ENCODE measurements around the gene CASZ1. TPM values are rescaled to one million over a fixed set of nuclear protein-coding genes. Genes with fewer than 3 reads are reported as not detected.

Gene CASZ1
- total RNA-seq, 1 donor from 2014 or later: 4.0 TPM

DNA sequence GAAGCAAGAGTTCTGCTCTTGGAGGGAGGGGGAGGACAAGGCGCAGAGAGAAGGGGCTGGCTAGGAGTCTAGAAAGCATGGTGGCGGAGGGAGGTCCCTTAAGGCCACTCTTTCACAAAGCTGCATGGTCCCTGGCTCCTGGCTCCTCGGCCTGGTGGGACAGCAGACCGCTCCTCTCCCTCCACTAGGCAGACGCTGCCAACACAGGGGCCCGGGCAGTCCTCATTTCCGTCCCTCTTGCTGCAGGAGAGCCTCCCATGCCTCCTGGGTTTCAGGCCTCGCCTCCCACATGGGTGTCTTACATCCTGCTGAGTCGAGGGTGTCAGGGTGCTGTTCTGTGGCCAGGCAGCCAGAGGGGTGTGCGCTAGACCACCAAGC lies 108.0 kb downstream of the CASZ1 start:
- Histone ChIP-seq H2AFZ (ENCODE audit: low read depth, low read length) (no peak overlapping the region), H3K9ac (ENCODE audit: low read length) (no peak overlapping the region), H3K4me2 (ENCODE audit: low read length) (no peak overlapping the region), H3K36me3 (ENCODE audit: insufficient read depth, low read length) (no peaks in the 10 kb centered on the region), H3K79me2 (ENCODE audit: insufficient read depth, low read length) (no peaks in the 10 kb centered on the region), H3K27me3 (ENCODE audit: insufficient read depth, low read length) (no peaks in the 10 kb centered on the region), H4K20me1 (ENCODE audit: insufficient read depth, low read length) (no peaks in the 10 kb centered on the region), H3K4me3 (ENCODE audit: insufficient read depth, low read depth, low read length) (no peak overlapping the region), H3K27ac (ENCODE audit: low read depth, low read length) (no peak overlapping the region), H3K4me1 (ENCODE audit: insufficient read depth, low read length) (peaks cover 8% of the 10 kb centered on the region), H3K9me3 (ENCODE audit: insufficient read depth, low read depth, low read length) (no peaks in the 10 kb centered on the region)
- no peaks in the 10 kb centered on the region for H3K9me3 Mint-ChIP-seq (ENCODE audit: unreplicated experiment)
- H3K27ac Mint-ChIP-seq (ENCODE audit: unreplicated experiment): no peak overlapping the region
- DNase-seq (ENCODE audit: low read depth) (no peak), FAIRE-seq (no peak)
- H3K4me3 Mint-ChIP-seq (ENCODE audit: unreplicated experiment): no peak overlapping the region
- H3K36me3 Mint-ChIP-seq (ENCODE audit: low read depth, unreplicated experiment): peaks cover 3% of the 10 kb centered on the region
- H3K27me3 Mint-ChIP-seq (ENCODE audit: low read depth, unreplicated experiment): peaks cover 30% of the 10 kb centered on the region
- no peak for TF ChIP-seq EZH2 (IDR thresholded peaks at IDR 0.05; ENCODE audit: insufficient read depth, low read length)
- TF ChIP-seq, protein P1, sequence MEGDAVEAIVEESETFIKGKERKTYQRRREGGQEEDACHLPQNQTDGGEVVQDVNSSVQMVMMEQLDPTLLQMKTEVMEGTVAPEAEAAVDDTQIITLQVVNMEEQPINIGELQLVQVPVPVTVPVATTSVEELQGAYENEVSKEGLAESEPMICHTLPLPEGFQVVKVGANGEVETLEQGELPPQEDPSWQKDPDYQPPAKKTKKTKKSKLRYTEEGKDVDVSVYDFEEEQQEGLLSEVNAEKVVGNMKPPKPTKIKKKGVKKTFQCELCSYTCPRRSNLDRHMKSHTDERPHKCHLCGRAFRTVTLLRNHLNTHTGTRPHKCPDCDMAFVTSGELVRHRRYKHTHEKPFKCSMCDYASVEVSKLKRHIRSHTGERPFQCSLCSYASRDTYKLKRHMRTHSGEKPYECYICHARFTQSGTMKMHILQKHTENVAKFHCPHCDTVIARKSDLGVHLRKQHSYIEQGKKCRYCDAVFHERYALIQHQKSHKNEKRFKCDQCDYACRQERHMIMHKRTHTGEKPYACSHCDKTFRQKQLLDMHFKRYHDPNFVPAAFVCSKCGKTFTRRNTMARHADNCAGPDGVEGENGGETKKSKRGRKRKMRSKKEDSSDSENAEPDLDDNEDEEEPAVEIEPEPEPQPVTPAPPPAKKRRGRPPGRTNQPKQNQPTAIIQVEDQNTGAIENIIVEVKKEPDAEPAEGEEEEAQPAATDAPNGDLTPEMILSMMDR (IDR thresholded peaks at IDR 0.05; ENCODE audit: insufficient read depth, low read depth, low read length): no peak
- H3K4me1 Mint-ChIP-seq (ENCODE audit: low read depth, unreplicated experiment): peaks cover 10% of the 10 kb centered on the region

- no peak overlapping the region for H2AFZ ChIP-seq (ENCODE audit: low read depth, low read length)
- H3K27ac ChIP-seq (ENCODE audit: low read depth, low read length): no peak overlapping the region
- Mint-ChIP-seq H3K36me3 (ENCODE audit: low read depth, unreplicated experiment) (peaks cover 3% of the 10 kb centered on the region), H3K27ac (ENCODE audit: unreplicated experiment) (no peak overlapping the region), H3K9me3 (ENCODE audit: unreplicated experiment) (no peaks in the 10 kb centered on the region), H3K4me1 (ENCODE audit: low read depth, unreplicated experiment) (peaks cover 12% of the 10 kb centered on the region), H3K4me3 (ENCODE audit: unreplicated experiment) (no peak overlapping the region), H3K27me3 (ENCODE audit: low read depth, unreplicated experiment) (peaks cover 31% of the 10 kb centered on the region)
- H3K4me3 ChIP-seq (ENCODE audit: insufficient read depth, low read depth, low read length): no peak overlapping the region
- H3K4me2 ChIP-seq (ENCODE audit: low read length): no peak overlapping the region
- H3K36me3 ChIP-seq (ENCODE audit: insufficient read depth, low read length): no peaks in the 10 kb centered on the region
- H3K4me1 ChIP-seq (ENCODE audit: insufficient read depth, low read length): peaks cover 8% of the 10 kb centered on the region
- no peaks in the 10 kb centered on the region for H3K27me3 ChIP-seq (ENCODE audit: insufficient read depth, low read length)
- DNase-seq (ENCODE audit: low read depth) (no peak), FAIRE-seq (no peak)
- H3K79me2 ChIP-seq (ENCODE audit: insufficient read depth, low read length): no peaks in the 10 kb centered on the region
- H3K9ac ChIP-seq (ENCODE audit: low read length): no peak overlapping the region
- H4K20me1 ChIP-seq (ENCODE audit: insufficient read depth, low read length): no peaks in the 10 kb centered on the region
- TF ChIP-seq, protein P1 (IDR thresholded peaks at IDR 0.05; ENCODE audit: insufficient read depth, low read depth, low read length): no peak
- TF ChIP-seq EZH2 (IDR thresholded peaks at IDR 0.05; ENCODE audit: insufficient read depth, low read length): no peak
- H3K9me3 ChIP-seq (ENCODE audit: insufficient read depth, low read depth, low read length): no peaks in the 10 kb centered on the region
Observed at GRCh38 chr1:10687782-10688408, 108.6 kb downstream of the CASZ1 start.

DNA sequence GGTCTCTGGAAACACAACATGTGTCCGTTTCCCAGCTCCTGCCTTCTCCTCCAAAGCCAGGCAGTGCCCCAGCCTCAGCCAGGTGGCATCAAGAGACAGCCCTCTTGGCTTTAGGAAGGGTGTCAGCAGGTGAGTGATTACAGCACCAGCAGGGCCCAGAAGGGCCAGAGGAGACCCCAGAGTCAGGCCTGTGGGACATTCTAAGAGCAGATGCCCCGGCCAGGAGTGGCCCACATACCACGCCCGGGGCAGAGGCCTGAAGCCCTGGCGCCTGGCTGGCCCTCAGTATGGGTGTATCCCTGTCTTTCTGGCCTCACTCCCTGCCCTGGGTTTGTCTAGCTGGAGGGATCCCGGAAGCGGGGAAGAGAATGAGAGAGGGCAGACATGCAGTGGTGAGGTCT lies 109.2 kb downstream of the CASZ1 start:
- Histone ChIP-seq H3K4me2 (ENCODE audit: low read length) (no peak overlapping the region), H3K9ac (ENCODE audit: low read length) (no peak overlapping the region), H3K9me3 (ENCODE audit: insufficient read depth, low read depth, low read length) (no peaks in the 10 kb centered on the region), H3K27ac (ENCODE audit: low read depth, low read length) (no peak overlapping the region), H3K36me3 (ENCODE audit: insufficient read depth, low read length) (no peaks in the 10 kb centered on the region), H3K4me1 (ENCODE audit: insufficient read depth, low read length) (peaks cover 8% of the 10 kb centered on the region), H4K20me1 (ENCODE audit: insufficient read depth, low read length) (no peaks in the 10 kb centered on the region), H3K4me3 (ENCODE audit: insufficient read depth, low read depth, low read length) (no peak overlapping the region), H3K79me2 (ENCODE audit: insufficient read depth, low read length) (no peaks in the 10 kb centered on the region), H3K27me3 (ENCODE audit: insufficient read depth, low read length) (no peaks in the 10 kb centered on the region), H2AFZ (ENCODE audit: low read depth, low read length) (no peak overlapping the region)
- peaks cover 3% of the 10 kb centered on the region for H3K36me3 Mint-ChIP-seq (ENCODE audit: low read depth, unreplicated experiment)
- H3K4me1 Mint-ChIP-seq (ENCODE audit: low read depth, unreplicated experiment): peaks cover 13% of the 10 kb centered on the region
- H3K4me3 Mint-ChIP-seq (ENCODE audit: unreplicated experiment): no peak overlapping the region
- DNase-seq (ENCODE audit: low read depth) (no peak), FAIRE-seq (no peak)
- no peak overlapping the region for H3K27ac Mint-ChIP-seq (ENCODE audit: unreplicated experiment)
- H3K9me3 Mint-ChIP-seq (ENCODE audit: unreplicated experiment): no peaks in the 10 kb centered on the region
- peaks cover 31% of the 10 kb centered on the region for H3K27me3 Mint-ChIP-seq (ENCODE audit: low read depth, unreplicated experiment)
- TF ChIP-seq, protein P1 (IDR thresholded peaks at IDR 0.05; ENCODE audit: insufficient read depth, low read depth, low read length): no peak
- TF ChIP-seq EZH2 (IDR thresholded peaks at IDR 0.05; ENCODE audit: insufficient read depth, low read length): no peak
